Measurements from ENCODE around the gene MSI2.

DNA sequence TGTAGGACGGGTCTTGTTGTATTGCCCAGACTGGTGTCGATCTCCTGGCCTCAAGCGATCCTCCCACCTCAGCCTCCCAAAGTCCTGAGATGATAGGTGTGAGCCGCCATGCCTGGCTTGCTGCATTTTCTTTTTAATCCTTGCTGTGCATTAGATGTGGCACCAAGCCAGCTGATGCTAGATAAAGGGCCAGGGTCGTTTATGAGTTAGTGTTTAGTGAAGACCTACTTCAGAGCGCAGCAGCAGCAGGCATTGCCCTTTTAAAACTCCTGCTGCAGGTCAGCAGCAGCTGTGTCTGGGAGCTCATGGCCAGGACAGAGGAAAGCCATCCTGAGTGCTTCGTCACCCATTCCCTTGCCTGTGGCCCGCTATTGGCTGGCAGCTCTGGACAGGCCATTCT lies 251.5 kb downstream of the MSI2 start:
- TF ChIP-seq, protein P1, sequence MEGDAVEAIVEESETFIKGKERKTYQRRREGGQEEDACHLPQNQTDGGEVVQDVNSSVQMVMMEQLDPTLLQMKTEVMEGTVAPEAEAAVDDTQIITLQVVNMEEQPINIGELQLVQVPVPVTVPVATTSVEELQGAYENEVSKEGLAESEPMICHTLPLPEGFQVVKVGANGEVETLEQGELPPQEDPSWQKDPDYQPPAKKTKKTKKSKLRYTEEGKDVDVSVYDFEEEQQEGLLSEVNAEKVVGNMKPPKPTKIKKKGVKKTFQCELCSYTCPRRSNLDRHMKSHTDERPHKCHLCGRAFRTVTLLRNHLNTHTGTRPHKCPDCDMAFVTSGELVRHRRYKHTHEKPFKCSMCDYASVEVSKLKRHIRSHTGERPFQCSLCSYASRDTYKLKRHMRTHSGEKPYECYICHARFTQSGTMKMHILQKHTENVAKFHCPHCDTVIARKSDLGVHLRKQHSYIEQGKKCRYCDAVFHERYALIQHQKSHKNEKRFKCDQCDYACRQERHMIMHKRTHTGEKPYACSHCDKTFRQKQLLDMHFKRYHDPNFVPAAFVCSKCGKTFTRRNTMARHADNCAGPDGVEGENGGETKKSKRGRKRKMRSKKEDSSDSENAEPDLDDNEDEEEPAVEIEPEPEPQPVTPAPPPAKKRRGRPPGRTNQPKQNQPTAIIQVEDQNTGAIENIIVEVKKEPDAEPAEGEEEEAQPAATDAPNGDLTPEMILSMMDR (conservative IDR thresholded peaks at IDR 0.05; ENCODE audit: low read length), result no peak
- TF ChIP-seq EZH2phosphoT487 (IDR thresholded peaks at IDR 0.05; ENCODE audit: borderline replicate concordance), result no peak
